ENCODE results near the gene PSMD4. TPM values are rescaled to one million over a fixed set of nuclear protein-coding genes. Genes with fewer than 3 reads are reported as not detected.
A peak's percentile ranks its signal among the peaks of the same experiment; 100 is the strongest.

Gene PSMD4
- total and polyA plus RNA-seq, 2 of the 8 experiments (the other 6 are each of a cell fraction or from before 2014, with no cell fraction given): 216 to 284 TPM

DNA sequence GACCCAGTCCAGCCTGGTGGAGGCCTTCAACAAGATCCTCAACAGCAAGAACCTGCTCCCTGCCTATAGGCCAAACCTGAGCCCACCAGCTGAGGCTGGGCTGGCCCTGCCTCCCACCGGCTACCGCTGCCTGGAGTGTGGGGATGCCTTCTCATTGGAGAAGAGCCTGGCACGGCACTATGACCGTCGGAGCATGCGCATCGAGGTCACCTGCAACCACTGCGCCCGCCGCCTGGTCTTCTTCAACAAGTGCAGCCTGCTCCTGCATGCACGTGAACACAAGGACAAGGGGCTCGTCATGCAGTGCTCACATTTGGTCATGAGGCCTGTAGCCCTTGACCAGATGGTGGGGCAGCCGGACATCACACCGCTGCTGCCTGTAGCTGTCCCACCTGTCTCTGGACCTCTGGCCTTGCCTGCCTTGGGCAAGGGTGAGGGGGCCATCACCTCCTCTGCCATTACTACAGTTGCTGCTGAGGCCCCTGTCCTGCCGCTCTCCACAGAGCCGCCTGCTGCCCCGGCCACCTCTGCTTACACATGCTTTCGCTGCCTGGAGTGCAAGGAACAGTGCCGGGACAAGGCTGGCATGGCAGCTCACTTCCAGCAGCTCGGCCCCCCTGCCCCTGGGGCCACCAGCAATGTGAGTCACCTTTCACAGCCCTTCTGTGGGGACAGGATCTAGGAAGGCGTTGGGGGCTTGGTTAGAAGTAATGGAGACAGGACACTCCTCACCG, 33.4 kb downstream of the PSMD4 start:
- H4K8ac ChIP-seq (ENCODE audit: extremely low read depth, insufficient read depth, low read length): no peak overlapping the region
- no peak overlapping the region for H3K4ac ChIP-seq (replicated peaks; ENCODE audit: insufficient read length, low read depth, low read length)
- H3K4me3 ChIP-seq (ENCODE audit: extremely low read depth in 1 of 4, insufficient read depth in 2 of 4, low read depth in 3 of 4, low read length in 4 of 4): no peak overlapping the region
- peaks cover 5 to 12% (median 8%) of the 10 kb centered on the region in 4 experiments; a peak in 6 of 7 replicates for H3K4me1 ChIP-seq (replicated peaks in 1 of 4; ENCODE audit: control insufficient read depth in 3 of 4, insufficient read depth in 4 of 4, low read length in 3 of 4)
- no peaks in the 10 kb centered on the region for H3K9me3 ChIP-seq (ENCODE audit: insufficient read depth in 2 of 2, low read depth in 1 of 2, low read length in 1 of 2)
- peaks cover 26 to 76% (median 44%) of the 10 kb centered on the region in 4 experiments for H3K36me3 ChIP-seq (ENCODE audit: control insufficient read depth in 2 of 4, insufficient read depth in 4 of 4, low read length in 3 of 4)
- peaks cover 0 to 32% of the 10 kb centered on the region in 2 experiments; a peak in 2 of 4 replicates for H3K79me2 ChIP-seq (ENCODE audit: control insufficient read depth in 1 of 2, insufficient read depth in 2 of 2, low read length in 2 of 2)
- peak in 1 of 2 experiments; percentile 22; a peak in 2 of 3 replicates for TF ChIP-seq POLR2A (IDR thresholded peaks at IDR 0.05; ENCODE audit: control extremely low read depth in 1 of 2, low read depth in 2 of 2, low read length in 2 of 2)
- TF ChIP-seq EP300 (IDR thresholded peaks at IDR 0.05; ENCODE audit: borderline replicate concordance in 1 of 2, low read depth in 2 of 2, low read length in 2 of 2): no peak
- no peak for TF ChIP-seq GABPA (IDR thresholded peaks at IDR 0.05; ENCODE audit: borderline replicate concordance, insufficient read depth, low read length)
- TF ChIP-seq SAP30 (IDR thresholded peaks at IDR 0.05; ENCODE audit: insufficient read depth, insufficient replicate concordance, low read length): no peak
- TF ChIP-seq BACH1 (IDR thresholded peaks at IDR 0.05; ENCODE audit: low read length): no peak
- H3K23ac ChIP-seq (ENCODE audit: insufficient read length): no peak overlapping the region
- no peak overlapping the region for H3K9ac ChIP-seq (replicated peaks in 1 of 4; ENCODE audit: extremely low read depth in 1 of 4, low read depth in 3 of 4, low read length in 3 of 4)
- H2BK5ac ChIP-seq (ENCODE audit: low read depth, low read length): no peak overlapping the region; the same call in 1 of the 2 replicates
- H2BK20ac ChIP-seq (ENCODE audit: low read length): no peak overlapping the region
- peaks cover 7 to 32% of the 10 kb centered on the region in 2 experiments for H4K20me1 ChIP-seq (replicated peaks in 1 of 2; ENCODE audit: control insufficient read depth in 1 of 2, insufficient read depth in 2 of 2, low read length in 2 of 2)
- H4K91ac ChIP-seq (replicated peaks; ENCODE audit: insufficient read length, low read length): no peak overlapping the region
- H2BK12ac ChIP-seq (ENCODE audit: low read depth, low read length): no peak overlapping the region
- H4K5ac ChIP-seq (ENCODE audit: insufficient read length, low read depth, low read length): no peak overlapping the region
- H3K4me2 ChIP-seq (ENCODE audit: insufficient read depth in 1 of 2, low read depth in 2 of 2, low read length in 2 of 2): no peak overlapping the region
- H3K79me1 ChIP-seq (ENCODE audit: low read depth, low read length): peaks cover 17% of the 10 kb centered on the region; the same call in 1 of the 2 replicates
- FAIRE-seq (no peak), DNase-seq (ENCODE audit: low read depth in 1 of 2, low spot score in 2 of 2) (no peak)
- H3K18ac ChIP-seq (ENCODE audit: extremely low read depth, low read length): no peak overlapping the region
- peaks cover 4% of the 10 kb centered on the region; the same call in 1 of the 2 replicates for H3K23me2 ChIP-seq (ENCODE audit: low read depth, low read length)
- H3K27me3 ChIP-seq (replicated peaks in 1 of 4; ENCODE audit: control insufficient read depth in 3 of 4, extremely low read depth in 1 of 4, insufficient read depth in 3 of 4, low read length in 3 of 4): no peaks in the 10 kb centered on the region
- H3K56ac ChIP-seq (replicated peaks; ENCODE audit: insufficient read length, low read depth, low read length): no peak overlapping the region
- H2AK5ac ChIP-seq (ENCODE audit: low read depth, low read length): no peak overlapping the region
- POLR2A ChIA-PET (ENCODE audit: partially characterized antibody): interaction anchor here (1.0 to 11.6 kb wide), 8 partner anchors 7 to 51 kb away, joined by 3 to 213 read pairs (median 4); no protein-coding TSS in a partner anchor
- H3K27ac ChIP-seq (ENCODE audit: low read depth, low read length): no peak overlapping the region
- no peak overlapping the region for H2AFZ ChIP-seq (ENCODE audit: low read length)
- no peak overlapping the region for H2BK120ac ChIP-seq (replicated peaks; ENCODE audit: low read depth, low read length)
- 96% methylated on average over 22 of the region's 22 CpGs; no CpG with 5 or more reads in 1 of the 2 experiments for WGBS, 2 experiments (ENCODE audit: extremely low coverage in 1 of 2, insufficient coverage in 1 of 2, insufficient read length in 1 of 2, insufficient replicate concordance in 2 of 2, low coverage in 1 of 2, low lambda C conversion rate in 2 of 2, missing lambda C conversion rate in 1 of 2)
- H2BK15ac ChIP-seq (ENCODE audit: low read length): no peak overlapping the region
- H3K14ac ChIP-seq (ENCODE audit: insufficient read length): no peak overlapping the region
- CTCF ChIA-PET (ENCODE audit: partially characterized antibody): no interaction called here

Data from H1 (cell line).